Right ventricle myocardium inferior (tissue), 1 donor: ENCODE data around the gene MT1F. TPM values are rescaled to one million over a fixed set of nuclear protein-coding genes. Genes with fewer than 3 reads are reported as not detected.
"Not testable (repeated sequence)": the region's sequence is repeated elsewhere in the genome, so short reads cannot be mapped to it uniquely, and the experiment has no call there.

Experiments used
- ATAC-seq: fragments of 200-7000 bp; cut with Tn5 transposase; one replicate; pipeline ENCODE4 v1.9.1; 2020; ENCODE audit warnings: mild to moderate bottlenecking, moderate library complexity
- DNase-seq: peaks from one replicate; pipeline ENCODE4 v3.0.0; 2021; ENCODE audit errors: missing footprints
- intact Hi-C: fragments of 100-400 bp; cut with DNase I; formaldehyde crosslinking; loops from one replicate; pipeline ENCODE4 v1.11.0; 2022
- long read RNA-seq: library from polyadenylated mRNA; unstranded; transcript quantifications from one replicate; pipeline ENCODE4 v2.0.0, GENCODE V29; 2021
- total RNA-seq: library from RNA; stranded (reverse); fragmentation: NEBNext Ultra II Directional; extraction: Animal tissue kit (Norgen Biotek cat#: 25700); gene quantifications from one replicate; pipeline ENCODE4 v1.2.1, GENCODE V29; 2021
- donor health status: DM: no; HTN: yes; CAD: no; lungs with severe emphysema.

Gene MT1F
- total RNA-seq: 2.2 TPM
- long read RNA-seq, partial matches to known transcripts: 0 of 2 reads
- long read RNA-seq, other reads (novel, unspliced or antisense): 0 of 2 reads

GRCh38 chr16:56657555-56658326, at the start of gene MT1F:
Gene MT1F, plus strand, starts transcription at chr16:56657959. Its CDS starts 100 bp downstream, at chr16:56658059.
- intact Hi-C loops: no loop called here
- ATAC-seq (peak; percentile 85), DNase-seq (peak; percentile 83)

GRCh38 chr16:56608043-56608875, 49.5 kb upstream of the MT1F start, which contains the start of gene MT2A:
Gene MT2A, plus strand, starts transcription at chr16:56608584. Its CDS starts 72 bp downstream, at chr16:56608656.
- intact Hi-C loops: loop anchor here (1.0 kb wide), 2 partner anchors 9 to 18 kb away; no protein-coding TSS in a partner anchor
- ATAC-seq: peak; percentile 85
- DNase-seq: peak; percentile 99

DNA sequence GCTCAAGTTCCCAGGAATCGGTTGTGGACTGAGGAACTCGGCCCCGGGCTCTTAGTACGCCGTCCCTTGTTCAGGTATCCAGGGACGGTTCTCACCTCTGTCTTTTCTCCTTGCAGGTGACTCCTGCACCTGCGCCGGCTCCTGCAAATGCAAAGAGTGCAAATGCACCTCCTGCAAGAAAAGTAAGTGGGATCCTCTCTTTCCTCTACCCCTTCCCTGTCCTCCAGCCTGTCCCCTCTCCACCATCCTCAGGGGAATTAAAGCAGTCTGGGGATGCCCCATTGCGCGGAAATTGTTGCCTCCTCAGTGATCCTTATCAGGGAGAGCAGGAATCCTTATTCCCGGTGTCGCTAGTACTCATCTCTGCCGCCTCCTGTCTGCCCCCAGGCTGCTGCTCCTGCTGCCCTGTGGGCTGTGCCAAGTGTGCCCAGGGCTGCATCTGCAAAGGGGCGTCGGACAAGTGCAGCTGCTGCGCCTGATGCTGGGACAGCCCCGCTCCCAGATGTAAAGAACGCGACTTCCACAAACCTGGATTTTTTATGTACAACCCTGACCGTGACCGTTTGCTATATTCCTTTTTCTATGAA, 48.8 kb upstream of the MT1F start:
- intact Hi-C loops: loop anchor here (1.0 kb wide), 2 partner anchors 8 to 17 kb away; no protein-coding TSS in a partner anchor
- ATAC-seq: no peak
- DNase-seq: no peak

- ATAC-seq: no peak
- intact Hi-C loops: no loop called here
These were observed 48.3 kb upstream of the MT1F start for GRCh38 chr16:56609463-56609921.

GRCh38 chr16:56610017-56610608, 47.6 kb upstream of the MT1F start:
- intact Hi-C loops: no loop called here
- ATAC-seq: no peak

More at GRCh38 chr16:56609463-56609921, 48.3 kb upstream of the MT1F start:
- peak; percentile 76 for DNase-seq

GRCh38 chr16:56610609-56611111, 47.1 kb upstream of the MT1F start:
- DNase-seq (no peak), ATAC-seq (no peak)
- intact Hi-C loops: loop anchor here (1.0 kb wide), 1 partner anchor 15 kb away; the partner anchor contains the start of gene MT1E

More at GRCh38 chr16:56610017-56610608, 47.6 kb upstream of the MT1F start:
- DNase-seq: no peak

- intact Hi-C loops: loop anchor here (1.0 kb wide), 1 partner anchor 14 kb away; the partner anchor contains the start of gene MT1E
- DNase-seq (no peak), ATAC-seq (peak; percentile 77)
These were observed 46.4 kb upstream of the MT1F start for GRCh38 chr16:56611281-56611833.

DNA sequence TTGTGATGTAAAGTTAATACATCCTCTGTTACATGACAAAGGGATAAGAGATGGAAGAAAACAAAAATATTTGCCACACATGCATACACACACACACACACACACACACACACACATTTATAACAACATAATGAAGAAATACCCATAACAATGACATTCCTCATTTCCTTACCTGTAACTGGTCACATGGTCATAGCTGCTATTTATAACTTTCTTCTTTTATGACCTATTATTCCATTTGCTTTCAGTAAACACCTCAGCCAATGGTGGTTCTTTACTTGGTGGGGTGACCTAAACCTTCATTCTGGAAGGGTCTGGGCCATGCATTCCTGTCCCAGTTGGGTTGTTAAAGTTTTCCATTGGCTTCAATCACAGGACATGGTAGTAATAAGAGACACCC, 44.1 kb upstream of the MT1F start:
- ATAC-seq (no peak), DNase-seq (no peak)
- intact Hi-C loops: no loop called here

GRCh38 chr16:56614549-56614991, 43.2 kb upstream of the MT1F start:
- no peak for DNase-seq
- ATAC-seq: no peak
- intact Hi-C loops: no loop called here

DNA sequence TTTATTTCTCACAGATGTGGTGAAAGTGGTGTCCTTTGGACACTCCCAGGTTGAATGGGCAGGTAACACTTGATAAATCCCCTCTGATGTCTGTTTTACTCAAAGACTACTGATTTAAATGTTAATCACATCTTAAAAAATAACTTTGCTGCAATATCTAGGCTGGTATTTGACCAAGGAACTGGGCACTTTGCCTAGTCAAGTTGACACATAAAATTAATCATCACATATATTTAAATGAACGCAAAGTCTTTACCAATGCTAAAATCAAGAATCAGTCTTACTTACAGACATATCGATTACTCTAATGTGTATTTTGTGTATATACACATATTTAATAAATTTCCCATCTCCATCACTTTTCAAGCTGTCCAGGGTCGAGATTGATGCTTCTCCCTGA, 42.4 kb upstream of the MT1F start:
- DNase-seq (no peak), ATAC-seq (no peak)
- intact Hi-C loops: no loop called here

DNA sequence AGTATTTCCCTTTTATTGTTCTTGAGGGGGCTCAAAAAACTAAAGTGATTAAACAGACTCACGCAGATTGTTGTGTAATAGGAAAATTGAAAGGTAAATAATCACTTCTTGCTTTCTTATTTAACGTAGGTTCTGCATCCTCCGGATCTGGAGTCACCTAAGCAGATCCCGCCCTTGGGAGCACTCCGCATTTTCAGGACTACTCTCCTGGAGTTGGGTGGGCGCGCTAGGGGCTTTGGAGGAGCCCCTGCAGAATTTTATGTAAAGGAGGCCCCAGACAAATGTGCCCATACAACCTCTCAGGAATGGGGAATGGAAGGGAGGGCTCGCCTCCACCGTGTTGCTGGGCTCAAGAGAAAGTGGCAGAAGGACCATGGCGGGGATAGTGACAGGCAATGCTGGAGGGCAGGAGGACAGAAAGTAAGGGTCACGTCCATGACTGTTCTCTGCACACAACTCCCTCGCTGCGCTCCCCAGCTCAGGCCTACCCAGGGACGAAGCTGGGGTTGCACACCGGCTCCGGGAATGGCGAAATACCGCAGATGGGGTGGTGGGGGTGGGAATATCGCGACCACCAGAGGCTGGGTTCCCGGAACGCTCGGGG, 41.0 kb upstream of the MT1F start:
- peak; percentile 11 for ATAC-seq
- no peak for DNase-seq
- intact Hi-C loops: loop anchor here (1.0 kb wide), 1 partner anchor 8 kb away; the partner anchor contains the start of gene MT2A

DNA sequence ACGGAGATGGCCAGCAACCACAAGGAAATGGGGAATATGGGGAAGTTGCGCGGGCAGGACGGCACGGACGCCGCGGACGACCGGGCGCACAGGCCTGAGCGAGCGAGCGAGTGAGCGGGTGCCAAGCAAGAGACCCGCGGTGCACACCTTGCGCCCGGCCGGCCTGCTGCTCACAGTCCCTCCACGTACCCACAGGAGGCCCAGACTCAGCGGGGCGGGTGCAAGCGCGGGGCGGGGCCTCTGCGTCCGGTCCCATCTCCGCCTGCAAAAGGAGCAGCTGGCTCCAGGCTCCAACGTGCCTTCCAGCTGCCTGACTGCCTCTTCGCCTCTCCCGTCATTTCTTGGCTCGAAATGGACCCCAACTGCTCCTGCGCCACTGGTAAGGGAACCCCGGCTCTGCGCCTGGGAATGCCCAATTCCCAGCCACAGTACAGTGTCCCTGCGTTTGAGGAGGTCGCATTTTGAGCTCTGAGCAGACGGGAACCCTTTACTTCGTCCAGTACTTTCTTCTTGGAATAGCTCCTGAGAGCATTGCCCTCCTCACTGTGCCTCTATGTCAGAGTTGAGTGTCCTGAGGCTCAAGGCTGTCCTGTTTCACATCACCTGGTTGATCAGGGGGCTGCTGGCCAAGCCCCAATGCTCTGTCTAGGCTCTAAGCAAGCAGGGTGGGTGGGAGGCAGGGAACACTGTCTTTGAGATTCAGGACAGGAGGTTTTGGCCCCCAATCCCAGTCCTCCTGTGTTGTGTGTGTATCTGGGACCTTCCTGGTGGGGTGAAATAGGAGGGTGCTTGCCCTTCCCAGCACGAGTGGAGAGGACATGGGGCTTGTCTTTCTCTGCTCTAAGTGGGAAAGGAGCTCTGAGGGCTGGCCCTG, 40.3 kb upstream of the MT1F start:
- ATAC-seq (peak; percentile 94), DNase-seq (peak; percentile 90)
- intact Hi-C loops: loop anchor here (1.0 kb wide), 1 partner anchor 9 kb away; the partner anchor contains the start of gene MT2A

GRCh38 chr16:56618138-56618537, 39.6 kb upstream of the MT1F start:
- DNase-seq (no peak), ATAC-seq (no peak)
- intact Hi-C loops: no loop called here

GRCh38 chr16:56620339-56620897, 37.3 kb upstream of the MT1F start:
- ATAC-seq (no peak), DNase-seq (no peak)
- intact Hi-C loops: no loop called here

DNA sequence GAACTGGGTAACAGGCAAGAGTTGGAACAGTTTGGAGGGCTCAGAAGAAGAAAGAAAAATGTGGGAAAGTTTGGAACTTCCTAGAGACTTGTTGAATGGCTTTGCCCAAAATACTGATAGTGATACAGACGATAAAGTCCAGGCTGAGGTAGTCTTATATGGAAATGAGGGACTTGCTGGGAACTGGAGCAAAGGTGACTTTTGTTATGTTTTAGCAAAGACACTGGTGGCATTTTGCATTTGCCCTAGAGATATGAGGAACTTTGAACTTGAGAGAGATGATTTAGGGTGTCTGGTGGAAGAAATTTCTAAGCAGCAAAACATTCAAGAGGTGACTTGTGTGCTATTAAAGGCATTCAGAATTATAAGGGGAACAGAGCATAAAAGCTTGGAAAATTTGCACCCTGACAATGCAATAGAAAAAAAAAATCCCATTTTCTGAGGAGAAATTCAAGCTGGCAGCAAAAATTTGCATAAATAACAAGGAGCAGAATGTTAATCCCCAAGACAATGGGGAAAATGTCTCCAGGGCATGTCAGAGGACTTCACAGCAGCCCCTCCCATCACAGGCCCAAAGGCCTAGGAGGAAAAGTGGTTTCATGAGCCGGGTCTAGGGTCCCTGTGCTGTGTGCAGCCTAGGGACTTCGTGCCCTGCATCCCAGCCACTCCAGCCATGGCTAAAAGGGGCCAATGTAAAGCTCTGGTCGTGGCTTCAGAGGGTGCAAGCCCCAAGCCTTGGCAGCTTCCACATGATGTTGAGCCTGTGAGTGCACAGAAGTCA, 35.9 kb upstream of the MT1F start:
- intact Hi-C loops, ATAC-seq, DNase-seq: not testable (repeated sequence)
